Adrenal gland (tissue), 12 donors: ENCODE measurements around the gene SAMD4A. TPM values are rescaled to one million over a fixed set of nuclear protein-coding genes. Genes with fewer than 3 reads are reported as not detected.

Source experiments
- DNase-seq, 7 donors: peaks; one replicate each; pipeline ENCODE4 v3.0.0-alpha.2; 2019 to 2020
- H3K27ac ChIP-seq, 5 donors: fragments of 200-600 bp; sonication (generic) in 4 of 5; 1 replicate in 3 of 5; 2 replicates in 2 of 5; pipeline versions ENCODE4 v1.5.1 to v1.8.0; 2016 to 2020; ENCODE audit warnings: mild to moderate bottlenecking in 1 of 5
- H3K27me3 ChIP-seq: fragments of 200-600 bp; 2 replicates; pipeline ENCODE4 v1.8.0; 2021
- H3K36me3 ChIP-seq, 2 donors: fragments of 200-600 bp; replicated peaks in 1 of 2; 1 replicate in 1 of 2; 2 replicates in 1 of 2; pipeline versions ENCODE4 v1.5.1 to v1.8.0; 2018 to 2022
- H3K4me1 ChIP-seq, 2 donors: fragments of 200-600 bp; replicated peaks in 1 of 2; 1 replicate in 1 of 2; 2 replicates in 1 of 2; pipeline versions ENCODE4 v1.5.1 to v1.8.0; 2018 to 2021
- H3K4me3 ChIP-seq, 4 donors: fragments of 200-600 bp; sonication (generic) in 3 of 4; one replicate each; pipeline ENCODE4 v1.5.1; 2016 to 2018
- H3K9me3 ChIP-seq, 3 donors: fragments of 200-600 bp; sonication (generic) in 1 of 3; replicated peaks in 1 of 3; 1 replicate in 2 of 3; 2 replicates in 1 of 3; pipeline versions ENCODE4 v1.5.1 to v1.8.0; 2016 to 2021
- POLR2A ChIP-seq, 2 donors: fragments of 450-650 bp; IDR thresholded peaks; one replicate each; pipeline ENCODE4 v1.6.1; 2017; ENCODE audit warnings: antibody characterized with exemption in 2 of 2, mild to moderate bottlenecking in 2 of 2, moderate library complexity in 1 of 2
- WGBS, 4 donors: extraction: QIAGEN DNeasy Blood & Tissue Kit in 2 of 4; methylation state at CpG; one replicate each; pipeline versions ENCODE4 v1.1.5 to v1.1.7; 2013 to 2017; 5-methylcytosine and 5-hydroxymethylcytosine counted together
- intact Hi-C, 2 donors: fragments of 100-400 bp; cut with DNase I; formaldehyde crosslinking; loops; one replicate each; pipeline versions ENCODE4 v1.14.1 to v1.15.0; 2022 to 2023
- polyA plus RNA-seq, 3 donors: library from polyadenylated mRNA; stranded (reverse); fragments of 200-250 nt in 2 of 3; fragments of 350-450 nt in 1 of 3; fragmentation: Illumina TruSeq in 1 of 3; extraction: RNeasy Lipid Tissue Mini Kit (QIAGEN cat#74804) in 1 of 3; gene quantifications; one replicate each; pipeline ENCODE4 v1.2.3, GENCODE V29; 2013 to 2014
- total RNA-seq, 9 donors: library from RNA; depleted of rRNA in 4 of 9; stranded (reverse); fragments of >200 nt in 4 of 9; fragments of 120-200 nt in 1 of 9; fragmentation: NEBNext Ultra II Directional in 1 of 9; extraction: Animal tissue kit (Norgen Biotek cat#: 25700) in 1 of 9; gene quantifications; one replicate each; pipeline versions ENCODE4 v1.1.0 to v1.2.4, GENCODE V29; 2013 to 2023
- TF ChIP-seq, protein P1 (sequence below), 6 experiments: fragments of 450-650 bp in 4 of 6; fragments of 200-600 bp in 2 of 6; sonication (generic) in 1 of 6; IDR thresholded peaks; 1 replicate in 5 of 6; 2 replicates in 1 of 6; pipeline versions ENCODE4 v1.5.1 to v1.8.0; 2016 to 2021; ENCODE audit warnings: antibody characterized with exemption in 6 of 6, mild to moderate bottlenecking in 2 of 6, moderate library complexity in 1 of 6
- donor health status: healthy with polysubstance abuse.
- donor health status: Bipolar disorder and iron deficiency.
- donor health status: DM: yes; HTN: yes; CAD: no.
- donor health status: DM: no; HTN: no; CAD: no.
- donor health status: DM: no; HTN: no; CAD: no.
- donor health status: DM: yes; HTN: yes; CAD: no.

The SAMD4A gene
- total and polyA plus RNA-seq, 12 donors: 2.2 to 13.2 (median 8.3) TPM

DNA sequence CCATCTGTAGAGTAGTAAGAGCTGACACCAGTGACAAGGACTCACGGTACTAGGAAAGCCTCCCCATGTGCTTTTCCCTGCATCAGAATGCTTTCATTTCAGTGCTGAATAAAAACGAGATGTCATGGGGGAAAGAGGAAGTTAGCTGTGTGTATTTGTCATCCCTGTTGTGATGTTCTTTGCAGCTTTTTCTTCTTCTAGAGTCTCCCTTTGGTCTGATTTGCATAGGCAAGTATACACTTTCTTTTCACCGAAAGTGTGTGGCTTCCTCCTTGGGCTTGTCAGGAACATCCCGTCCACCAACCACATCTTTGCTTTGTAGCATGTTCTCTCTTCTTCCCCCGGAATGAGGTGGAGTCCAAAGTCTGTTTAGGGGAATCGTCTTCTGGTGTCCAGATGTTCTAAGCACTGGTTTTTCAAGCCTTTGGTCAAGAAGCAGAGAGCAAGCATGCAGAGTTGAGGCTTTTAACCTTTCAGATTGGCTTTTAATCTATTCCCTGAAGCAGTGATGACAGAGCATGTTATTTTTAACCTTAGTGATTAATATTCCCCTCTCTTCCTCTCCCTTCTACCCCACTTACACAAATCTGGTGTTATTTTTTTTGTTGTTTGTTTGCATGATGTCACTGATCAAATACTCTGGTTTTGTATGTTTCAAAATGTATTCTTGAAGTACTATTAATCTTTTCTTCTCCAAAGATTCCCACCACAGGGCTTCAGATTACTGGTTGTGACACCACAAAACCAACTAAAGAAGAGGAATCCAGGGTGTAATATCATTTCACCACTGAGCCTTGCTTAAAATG is 163.4 kb downstream of the SAMD4A start:
- 45 to 52% (median 48%) methylated on average over 6 of the region's 6 CpGs for WGBS, 4 donors
- TF ChIP-seq, protein P1, sequence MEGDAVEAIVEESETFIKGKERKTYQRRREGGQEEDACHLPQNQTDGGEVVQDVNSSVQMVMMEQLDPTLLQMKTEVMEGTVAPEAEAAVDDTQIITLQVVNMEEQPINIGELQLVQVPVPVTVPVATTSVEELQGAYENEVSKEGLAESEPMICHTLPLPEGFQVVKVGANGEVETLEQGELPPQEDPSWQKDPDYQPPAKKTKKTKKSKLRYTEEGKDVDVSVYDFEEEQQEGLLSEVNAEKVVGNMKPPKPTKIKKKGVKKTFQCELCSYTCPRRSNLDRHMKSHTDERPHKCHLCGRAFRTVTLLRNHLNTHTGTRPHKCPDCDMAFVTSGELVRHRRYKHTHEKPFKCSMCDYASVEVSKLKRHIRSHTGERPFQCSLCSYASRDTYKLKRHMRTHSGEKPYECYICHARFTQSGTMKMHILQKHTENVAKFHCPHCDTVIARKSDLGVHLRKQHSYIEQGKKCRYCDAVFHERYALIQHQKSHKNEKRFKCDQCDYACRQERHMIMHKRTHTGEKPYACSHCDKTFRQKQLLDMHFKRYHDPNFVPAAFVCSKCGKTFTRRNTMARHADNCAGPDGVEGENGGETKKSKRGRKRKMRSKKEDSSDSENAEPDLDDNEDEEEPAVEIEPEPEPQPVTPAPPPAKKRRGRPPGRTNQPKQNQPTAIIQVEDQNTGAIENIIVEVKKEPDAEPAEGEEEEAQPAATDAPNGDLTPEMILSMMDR (IDR thresholded peaks at IDR 0.05): no peak
- no peak for TF ChIP-seq POLR2A (IDR thresholded peaks at IDR 0.05)
- Histone ChIP-seq H3K9me3 (no peaks in the 10 kb centered on the region), H3K27ac (peak overlapping the region in 2 of 5 donors; percentile 51 to 66), H3K36me3 (no peaks in the 10 kb centered on the region), H3K4me3 (peak overlapping the region in 1 of 4 donors; percentile 4), H3K27me3 (no peaks in the 10 kb centered on the region), H3K4me1 (peaks cover 8 to 17% of the 10 kb centered on the region in 2 donors)
- peak in 1 of 7 donors; percentile 26 for DNase-seq
- intact Hi-C loops: no loop called here

DNA sequence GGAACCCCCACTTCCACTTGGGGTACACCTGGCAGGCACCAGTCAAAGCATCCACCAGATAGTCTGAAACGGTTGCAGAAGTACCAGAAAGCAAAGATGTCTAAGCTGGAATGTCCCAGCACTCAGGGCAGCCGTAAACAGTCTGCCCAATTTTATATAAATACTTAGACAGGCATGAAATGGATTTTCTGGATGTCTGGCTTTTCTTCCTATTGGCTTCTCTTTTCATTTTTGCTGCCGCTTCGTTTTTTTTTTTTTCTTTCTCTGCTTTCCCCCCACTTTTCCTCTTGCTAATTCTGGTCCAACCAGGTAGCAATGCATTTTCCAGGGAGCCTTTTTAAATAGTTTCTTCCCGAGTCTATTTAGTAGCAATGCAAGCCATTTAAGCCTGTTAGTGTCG is 168.0 kb downstream of the SAMD4A start:
- H3K27me3 ChIP-seq: no peaks in the 10 kb centered on the region
- 88 to 92% (median 91%) methylated on average over 6 of the region's 6 CpGs for WGBS, 4 donors
- intact Hi-C loops: no loop called here
- no peak overlapping the region for H3K4me3 ChIP-seq
- H3K36me3 ChIP-seq: no peaks in the 10 kb centered on the region
- H3K9me3 ChIP-seq: no peaks in the 10 kb centered on the region
- no peak overlapping the region for H3K27ac ChIP-seq
- DNase-seq: no peak
- no peak for TF ChIP-seq POLR2A (IDR thresholded peaks at IDR 0.05)
- TF ChIP-seq, protein P1 (IDR thresholded peaks at IDR 0.05): no peak
- peaks cover 12 to 22% of the 10 kb centered on the region in 2 donors for H3K4me1 ChIP-seq

DNA sequence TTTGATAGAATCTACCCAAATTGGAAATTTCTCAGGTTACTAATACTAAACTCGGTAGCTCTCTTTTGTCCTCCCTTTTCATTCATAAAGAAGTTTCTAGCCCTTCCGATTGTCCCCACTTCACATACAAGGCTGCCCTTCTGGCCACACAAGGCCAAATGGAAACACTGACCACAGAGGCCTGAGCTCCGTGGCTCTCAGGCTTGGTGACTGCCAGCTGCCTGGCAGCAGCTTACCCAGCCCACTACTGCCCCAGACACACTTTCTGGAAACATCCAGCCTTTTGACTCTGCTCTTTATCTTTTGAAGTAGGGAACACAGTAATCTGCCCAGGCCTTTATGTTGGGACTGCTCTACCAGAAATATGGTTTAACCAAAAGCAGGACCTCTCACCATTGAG is 168.5 kb downstream of the SAMD4A start:
- WGBS, 4 donors: 63 to 73% (median 67%) methylated on average over 3 of the region's 3 CpGs
- intact Hi-C loops: no loop called here

DNA sequence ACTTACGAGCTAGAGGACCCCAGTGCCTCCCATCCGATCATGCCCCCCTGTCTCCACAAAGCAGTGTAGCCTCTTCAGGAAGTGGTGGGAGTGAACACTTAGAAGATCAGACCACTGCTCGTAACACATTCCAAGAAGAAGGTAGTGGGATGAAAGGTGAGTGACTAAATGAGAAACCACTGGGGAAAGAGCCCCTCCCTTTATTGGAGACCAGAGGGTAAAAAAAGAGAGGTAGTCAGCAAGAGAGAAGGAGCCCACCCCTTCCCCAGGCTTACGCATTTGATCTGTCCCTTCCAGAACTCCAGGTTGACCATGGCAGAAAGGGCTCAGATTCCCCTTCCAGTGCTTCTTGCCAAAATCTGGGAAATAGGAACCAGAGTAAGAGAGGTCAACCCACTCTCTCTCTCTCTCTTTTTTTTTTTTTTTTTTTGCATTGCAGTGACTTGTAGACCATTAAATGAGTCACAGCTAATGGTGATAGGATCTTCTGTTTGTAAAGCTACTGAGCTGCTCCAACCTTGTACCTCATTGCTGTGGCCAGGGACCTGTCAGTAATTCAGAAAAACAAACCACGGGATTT is 170.3 kb downstream of the SAMD4A start:
- intact Hi-C loops: no loop called here
- Histone ChIP-seq H3K36me3 (no peaks in the 10 kb centered on the region), H3K4me1 (peaks cover 4 to 9% of the 10 kb centered on the region in 2 donors), H3K9me3 (no peaks in the 10 kb centered on the region), H3K27me3 (no peaks in the 10 kb centered on the region), H3K27ac (no peak overlapping the region), H3K4me3 (no peak overlapping the region)
- WGBS, 4 donors: 80 to 83% (median 80%) methylated on average over 5 of the region's 5 CpGs
- no peak for TF ChIP-seq POLR2A (IDR thresholded peaks at IDR 0.05)
- TF ChIP-seq, protein P1 (IDR thresholded peaks at IDR 0.05): no peak
- DNase-seq: peak in 4 of 7 donors; percentile 19 to 39 (median 20)

More for the DNA sequence above, 168.5 kb downstream of the SAMD4A start:
- Histone ChIP-seq H3K36me3 (no peaks in the 10 kb centered on the region), H3K27ac (no peak overlapping the region), H3K9me3 (no peaks in the 10 kb centered on the region), H3K27me3 (no peaks in the 10 kb centered on the region), H3K4me3 (no peak overlapping the region), H3K4me1 (peaks cover 8 to 19% of the 10 kb centered on the region in 2 donors)
- peak in 2 of 7 donors; percentile 36 to 62 for DNase-seq
- TF ChIP-seq, protein P1 (IDR thresholded peaks at IDR 0.05): no peak
- TF ChIP-seq POLR2A (IDR thresholded peaks at IDR 0.05): no peak
